Esophagus muscularis mucosa (tissue), 4 donors: Measurements from ENCODE around the gene CXCL17.

Source experiments
- CTCF ChIP-seq, 3 experiments: fragments of 200-600 bp in 2 of 3; fragments of 450-650 bp in 1 of 3; sonication (generic) in 2 of 3; IDR thresholded peaks; one replicate each; pipeline ENCODE4 v1.5.1; 2017 to 2019; ENCODE audit warnings: antibody characterized with exemption in 3 of 3, mild to moderate bottlenecking in 2 of 3, moderate library complexity in 1 of 3
- EP300 ChIP-seq: sonication (generic); formaldehyde crosslinking; IDR thresholded peaks from one replicate; pipeline ENCODE4 v1.6.1; 2017; ENCODE audit warnings: antibody characterized with exemption
- POLR2A ChIP-seq: fragments of 450-650 bp; IDR thresholded peaks from one replicate; pipeline ENCODE4 v1.6.1; 2017; ENCODE audit warnings: antibody characterized with exemption, moderate library complexity, mild to moderate bottlenecking, low read depth
- POLR2AphosphoS5 ChIP-seq, 2 donors: sonication (generic); formaldehyde crosslinking; IDR thresholded peaks; one replicate each; pipeline ENCODE4 v1.6.1; 2017; ENCODE audit warnings: antibody characterized with exemption in 2 of 2

- TF ChIP-seq CTCF (IDR thresholded peaks at IDR 0.05) (peak; percentile 30 to 61 (median 31)), POLR2A (no peak), POLR2AphosphoS5 (IDR thresholded peaks at IDR 0.05) (no peak), EP300 (no peak)
Measured at GRCh38 chr19:42386974-42387707, 55.6 kb downstream of the CXCL17 start.
